ENCODE results near the gene ENPP3. TPM values are rescaled to one million over a fixed set of nuclear protein-coding genes. Genes with fewer than 3 reads are reported as not detected.

ENPP3 gene
- total RNA-seq, 3 donors from 2014 or later, result 0.98 to 1.8 (median 1.8) TPM

DNA sequence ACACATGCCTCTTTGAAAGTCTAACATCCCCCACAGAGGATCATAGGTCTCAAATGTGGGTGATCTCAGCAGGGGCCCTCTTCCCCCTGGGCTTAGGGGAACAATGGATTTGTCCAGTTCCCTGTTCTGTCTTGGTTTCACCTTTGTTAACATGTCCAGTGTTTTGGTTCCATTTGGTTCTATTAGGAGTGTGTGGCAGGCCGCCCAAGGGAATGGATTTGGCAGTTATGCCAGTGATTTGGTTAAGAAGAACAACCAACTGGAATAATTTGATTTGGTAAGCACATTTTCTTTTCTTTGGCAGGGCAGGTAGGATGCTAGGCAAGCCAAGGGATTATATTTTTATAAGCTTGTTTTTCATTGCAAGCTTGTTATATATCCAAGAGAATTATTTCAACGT lies 142.2 kb downstream of the ENPP3 start:
- H3K36me3 ChIP-seq, result peaks cover 3% of the 10 kb centered on the region
- DNase-seq (ENCODE audit: low spot score in 2 of 2), result no peak
- H3K9me3 ChIP-seq, result no peaks in the 10 kb centered on the region
- intact Hi-C loops (cut with DNase I; ENCODE audit: low total_unique reads), result no loop called here
- no peaks in the 10 kb centered on the region for H3K4me1 ChIP-seq
- no peak overlapping the region for H3K27ac ChIP-seq
- no peak overlapping the region for H3K4me3 ChIP-seq
- TF ChIP-seq, protein P1, sequence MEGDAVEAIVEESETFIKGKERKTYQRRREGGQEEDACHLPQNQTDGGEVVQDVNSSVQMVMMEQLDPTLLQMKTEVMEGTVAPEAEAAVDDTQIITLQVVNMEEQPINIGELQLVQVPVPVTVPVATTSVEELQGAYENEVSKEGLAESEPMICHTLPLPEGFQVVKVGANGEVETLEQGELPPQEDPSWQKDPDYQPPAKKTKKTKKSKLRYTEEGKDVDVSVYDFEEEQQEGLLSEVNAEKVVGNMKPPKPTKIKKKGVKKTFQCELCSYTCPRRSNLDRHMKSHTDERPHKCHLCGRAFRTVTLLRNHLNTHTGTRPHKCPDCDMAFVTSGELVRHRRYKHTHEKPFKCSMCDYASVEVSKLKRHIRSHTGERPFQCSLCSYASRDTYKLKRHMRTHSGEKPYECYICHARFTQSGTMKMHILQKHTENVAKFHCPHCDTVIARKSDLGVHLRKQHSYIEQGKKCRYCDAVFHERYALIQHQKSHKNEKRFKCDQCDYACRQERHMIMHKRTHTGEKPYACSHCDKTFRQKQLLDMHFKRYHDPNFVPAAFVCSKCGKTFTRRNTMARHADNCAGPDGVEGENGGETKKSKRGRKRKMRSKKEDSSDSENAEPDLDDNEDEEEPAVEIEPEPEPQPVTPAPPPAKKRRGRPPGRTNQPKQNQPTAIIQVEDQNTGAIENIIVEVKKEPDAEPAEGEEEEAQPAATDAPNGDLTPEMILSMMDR (IDR thresholded peaks at IDR 0.05), result no peak
- TF ChIP-seq POLR2A (IDR thresholded peaks at IDR 0.05), result no peak
- no peak for TF ChIP-seq POLR2AphosphoS5 (IDR thresholded peaks at IDR 0.05)
- H3K27me3 ChIP-seq, result no peaks in the 10 kb centered on the region

DNA sequence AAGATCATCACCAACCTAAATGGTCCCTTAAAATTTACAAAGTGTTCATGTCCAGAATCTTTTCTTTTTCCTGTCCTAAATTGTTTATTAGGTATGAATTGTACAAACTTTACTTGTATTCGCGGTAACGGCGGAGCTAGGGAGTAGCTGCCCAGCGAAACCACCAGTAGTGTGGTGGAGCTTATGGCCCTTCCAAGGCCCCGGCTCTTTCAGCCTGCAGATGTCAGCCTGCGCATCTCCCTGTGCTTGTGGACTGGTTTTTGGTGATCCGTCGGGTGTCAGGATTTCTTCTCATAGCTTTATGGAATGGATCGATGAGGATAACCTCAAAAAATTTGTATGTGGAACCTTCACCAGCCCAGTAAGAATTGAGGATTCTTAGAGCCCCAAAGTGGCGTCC lies 143.5 kb downstream of the ENPP3 start:
- no peaks in the 10 kb centered on the region for H3K27me3 ChIP-seq
- no peaks in the 10 kb centered on the region for H3K9me3 ChIP-seq
- no peak overlapping the region for H3K4me3 ChIP-seq
- peaks cover 3% of the 10 kb centered on the region for H3K36me3 ChIP-seq
- DNase-seq (ENCODE audit: low spot score in 2 of 2), result no peak
- no peak overlapping the region for H3K27ac ChIP-seq
- TF ChIP-seq POLR2A (IDR thresholded peaks at IDR 0.05), result no peak
- TF ChIP-seq, protein P1 (IDR thresholded peaks at IDR 0.05), result no peak
- no peak for TF ChIP-seq POLR2AphosphoS5 (IDR thresholded peaks at IDR 0.05)
- intact Hi-C loops (cut with DNase I; ENCODE audit: low total_unique reads), result loop anchor here (5.0 kb wide), 1 partner anchor 33 kb away; no protein-coding TSS in a partner anchor
- no peaks in the 10 kb centered on the region for H3K4me1 ChIP-seq

DNA sequence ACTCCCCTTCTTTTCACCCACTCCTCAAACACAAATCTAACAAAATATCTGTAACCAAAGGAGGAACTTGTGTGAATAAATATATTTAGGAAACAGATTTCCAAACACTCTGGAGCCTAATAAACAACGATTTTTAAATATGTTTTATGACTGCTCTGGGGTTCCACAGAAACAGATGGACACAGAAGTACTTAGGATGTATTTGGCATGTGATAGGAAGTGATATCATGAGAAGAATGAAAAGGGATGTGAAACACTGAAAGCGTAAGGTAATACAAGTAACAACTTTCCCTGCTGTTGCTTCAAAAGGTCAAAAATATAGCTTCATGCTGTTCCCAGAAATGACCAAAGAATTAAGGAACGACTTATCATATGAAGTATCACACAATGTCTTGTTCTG lies 144.6 kb downstream of the ENPP3 start:
- TF ChIP-seq, protein P1 (IDR thresholded peaks at IDR 0.05), result no peak
- no peak for TF ChIP-seq POLR2AphosphoS5 (IDR thresholded peaks at IDR 0.05)
- no peak for TF ChIP-seq POLR2A (IDR thresholded peaks at IDR 0.05)
- Histone ChIP-seq H3K4me3 (no peak overlapping the region), H3K36me3 (peaks cover 3% of the 10 kb centered on the region), H3K27me3 (no peaks in the 10 kb centered on the region), H3K27ac (no peak overlapping the region), H3K9me3 (no peaks in the 10 kb centered on the region), H3K4me1 (no peaks in the 10 kb centered on the region)
- no peak for DNase-seq (ENCODE audit: low spot score in 2 of 2)
- intact Hi-C loops (cut with DNase I; ENCODE audit: low total_unique reads), result loop anchor here (5.0 kb wide), 1 partner anchor 34 kb away; no protein-coding TSS in a partner anchor

DNA sequence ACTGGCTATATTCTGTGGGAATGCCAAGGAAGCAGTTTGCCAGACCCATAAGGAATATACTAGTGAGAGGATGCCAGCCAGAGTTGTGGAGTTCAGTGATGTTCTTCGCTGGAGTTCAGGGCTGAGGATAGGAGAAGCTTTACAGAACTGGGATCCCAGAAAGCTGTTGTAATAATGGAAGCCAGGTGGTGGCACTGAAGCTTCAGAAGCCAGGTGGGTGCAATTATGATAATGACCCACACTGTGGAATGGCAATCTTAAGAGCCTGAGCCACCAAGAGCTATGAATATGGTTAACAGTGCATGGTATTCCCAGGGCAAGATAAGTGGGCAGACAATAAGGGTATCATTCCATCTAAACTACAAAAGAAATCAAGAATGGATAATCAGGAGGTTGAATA lies 145.7 kb downstream of the ENPP3 start:
- no peaks in the 10 kb centered on the region for H3K9me3 ChIP-seq
- no peak overlapping the region for H3K4me3 ChIP-seq
- DNase-seq (ENCODE audit: low spot score in 2 of 2), result no peak
- H3K27ac ChIP-seq, result no peak overlapping the region
- intact Hi-C loops (cut with DNase I; ENCODE audit: low total_unique reads), result loop anchor here (5.0 kb wide), 1 partner anchor 35 kb away; no protein-coding TSS in a partner anchor
- H3K27me3 ChIP-seq, result no peaks in the 10 kb centered on the region
- TF ChIP-seq, protein P1 (IDR thresholded peaks at IDR 0.05), result peak in 1 of 3 donors; percentile 21
- no peak for TF ChIP-seq POLR2A (IDR thresholded peaks at IDR 0.05)
- no peak for TF ChIP-seq POLR2AphosphoS5 (IDR thresholded peaks at IDR 0.05)
- peaks cover 3% of the 10 kb centered on the region for H3K36me3 ChIP-seq
- no peaks in the 10 kb centered on the region for H3K4me1 ChIP-seq

DNA sequence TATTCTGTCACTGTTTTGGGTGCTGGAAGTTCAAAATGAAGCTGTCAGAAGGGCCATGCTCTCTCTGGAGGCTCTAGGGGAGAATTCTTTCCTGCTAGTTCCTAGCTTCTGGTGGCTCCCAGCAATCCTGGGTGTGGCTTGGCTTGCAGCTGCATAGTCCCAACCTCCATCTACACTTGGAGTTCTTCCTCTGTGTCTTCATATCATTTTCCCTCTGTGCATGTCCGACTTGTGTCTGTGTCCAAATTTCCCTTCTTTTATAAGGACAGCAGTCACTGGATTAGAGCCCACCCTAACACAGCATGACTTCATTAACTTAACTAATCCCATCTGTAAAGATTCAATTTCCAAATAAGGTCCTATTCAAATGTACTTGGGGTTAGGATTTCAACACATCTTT lies 147.5 kb downstream of the ENPP3 start:
- intact Hi-C loops (cut with DNase I; ENCODE audit: low total_unique reads), result loop anchor here (5.0 kb wide), 1 partner anchor 37 kb away; no protein-coding TSS in a partner anchor
- H3K4me1 ChIP-seq, result no peaks in the 10 kb centered on the region
- H3K9me3 ChIP-seq, result no peaks in the 10 kb centered on the region
- DNase-seq (ENCODE audit: low spot score in 2 of 2), result no peak
- TF ChIP-seq POLR2A (IDR thresholded peaks at IDR 0.05) (no peak), POLR2AphosphoS5 (IDR thresholded peaks at IDR 0.05) (no peak)
- TF ChIP-seq, protein P1 (IDR thresholded peaks at IDR 0.05), result no peak
- no peak overlapping the region for H3K4me3 ChIP-seq
- H3K36me3 ChIP-seq, result peaks cover 3% of the 10 kb centered on the region
- H3K27ac ChIP-seq, result no peak overlapping the region
- no peaks in the 10 kb centered on the region for H3K27me3 ChIP-seq
